Renal cortical epithelial cell (primary cell): ENCODE results near the gene CATSPER1. TPM values are rescaled to one million over a fixed set of nuclear protein-coding genes. Genes with fewer than 3 reads are reported as not detected.
"Not testable (repeated sequence)": the region's sequence is repeated elsewhere in the genome, so short reads cannot be mapped to it uniquely, and the experiment has no call there.

Experiments used
- DNase-seq: peaks from one replicate; pipeline ENCODE4 v3.0.0-alpha.2; 2011; ENCODE audit warnings: low read depth
- total RNA-seq: library from RNA; depleted of rRNA; stranded (reverse); fragments of >200 nt; gene quantifications from 2 replicates; pipeline ENCODE4 v1.2.3, GENCODE V29; 2014

CATSPER1 gene
- total RNA-seq, 1 donor from 2014 or later: 0.65 TPM

GRCh38 chr11:66020618-66021357, 5.5 kb downstream of the CATSPER1 start:
- DNase-seq: peak; percentile 68

- DNase-seq: no peak
Observed at GRCh38 chr11:66020212-66020611, 6.1 kb downstream of the CATSPER1 start.

- DNase-seq: no peak
Observed at GRCh38 chr11:66017321-66017720, 9.0 kb downstream of the CATSPER1 start.

GRCh38 chr11:66016793-66017177, 9.5 kb downstream of the CATSPER1 start:
- DNase-seq: no peak

GRCh38 chr11:66015936-66016792, 10.1 kb downstream of the CATSPER1 start:
- DNase-seq: no peak

GRCh38 chr11:66015454-66015881, 10.8 kb downstream of the CATSPER1 start:
- DNase-seq: peak; percentile 11

GRCh38 chr11:66014804-66015453, 11.3 kb downstream of the CATSPER1 start:
- no peak for DNase-seq

- no peak for DNase-seq
Observed at GRCh38 chr11:66013762-66014100, 12.5 kb downstream of the CATSPER1 start.

- peak; percentile 41 for DNase-seq
Observed at GRCh38 chr11:66012946-66013761, 13.1 kb downstream of the CATSPER1 start.

GRCh38 chr11:66012371-66012945, 13.8 kb downstream of the CATSPER1 start:
- no peak for DNase-seq

- no peak for DNase-seq
Observed at GRCh38 chr11:66011785-66012303, 14.4 kb downstream of the CATSPER1 start, which contains the start of gene CST6. TSS of gene CST6 (plus strand) at chr11:66012008. CDS start at chr11:66012045, 37 bp downstream.

- DNase-seq: peak; percentile 92
Observed at GRCh38 chr11:66011239-66011784, 15.0 kb downstream of the CATSPER1 start.

- DNase-seq: not testable (repeated sequence)
Observed at GRCh38 chr11:66010036-66010435, 16.2 kb downstream of the CATSPER1 start.

GRCh38 chr11:66008468-66009101, 17.7 kb downstream of the CATSPER1 start:
- DNase-seq: peak; percentile 10

GRCh38 chr11:66008095-66008467, 18.2 kb downstream of the CATSPER1 start:
- DNase-seq: no peak

GRCh38 chr11:66007201-66007634, 19.1 kb downstream of the CATSPER1 start:
- DNase-seq: no peak

- DNase-seq: no peak
Observed at GRCh38 chr11:66006891-66007176, 19.4 kb downstream of the CATSPER1 start.

- no peak for DNase-seq
Observed at GRCh38 chr11:66006134-66006890, 20.0 kb downstream of the CATSPER1 start.

- DNase-seq: no peak
Observed at GRCh38 chr11:66004186-66004585, 22.1 kb downstream of the CATSPER1 start.

- DNase-seq: no peak
Observed at GRCh38 chr11:66003291-66003690, 23.0 kb downstream of the CATSPER1 start.
